ENCODE data around the gene PPARD. TPM values are rescaled to one million over a fixed set of nuclear protein-coding genes. Genes with fewer than 3 reads are reported as not detected.
A peak's percentile ranks its signal among the peaks of the same experiment; 100 is the strongest.

Gene PPARD
- total RNA-seq, 1 experiment from 2014 or later, result 24.7 TPM

DNA sequence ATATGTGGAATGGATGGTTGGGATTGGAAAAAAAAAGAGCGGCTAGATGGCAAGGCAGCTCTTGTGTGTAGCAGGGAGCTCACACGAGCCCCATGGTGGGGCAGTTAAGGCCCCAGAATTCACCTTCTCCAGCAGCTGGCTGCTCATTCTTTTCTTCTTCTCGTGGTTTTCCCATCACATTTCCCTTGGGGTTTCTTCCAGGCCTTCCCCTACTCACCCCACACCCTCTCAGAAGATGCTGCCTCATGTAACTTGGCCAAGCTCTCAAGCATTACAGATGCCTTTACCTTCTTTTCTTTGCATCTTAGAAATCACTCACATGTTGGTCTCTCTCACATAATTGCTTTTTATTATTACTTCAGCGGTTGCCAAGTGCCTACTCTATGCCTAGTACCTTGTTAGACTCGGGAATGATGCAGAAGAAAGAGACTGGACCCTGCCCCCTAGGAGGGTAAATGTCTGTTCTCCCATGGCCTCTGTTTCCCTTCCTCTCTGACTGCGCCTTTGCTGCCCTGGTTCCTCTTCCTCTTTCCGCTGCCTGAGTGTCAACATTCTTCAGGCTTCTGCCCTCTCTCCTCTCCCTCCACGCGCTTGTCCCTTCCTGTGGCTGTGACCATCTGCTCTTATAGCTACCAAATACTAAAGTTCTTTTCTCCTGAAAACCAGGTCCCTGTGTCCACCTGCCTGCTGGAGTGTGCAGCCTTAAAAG lies 28.6 kb downstream of the PPARD start:
- Histone ChIP-seq H3K9me3 (ENCODE audit: insufficient read depth, low read depth) (no peaks in the 10 kb centered on the region), H3K4me3 (no peak overlapping the region), H3F3A (ENCODE audit: insufficient read depth, low read depth) (peaks cover 28% of the 10 kb centered on the region), H3K27ac (peak overlapping the region; percentile 80; the same call in 1 of the 2 replicates), H3K36me3 (ENCODE audit: low read depth) (no peaks in the 10 kb centered on the region), H2AFZ (no peak overlapping the region), H3K9me2 (ENCODE audit: insufficient read depth) (no peaks in the 10 kb centered on the region), H3K79me2 (ENCODE audit: low read depth) (peaks cover 14% of the 10 kb centered on the region; the same call in 1 of the 2 replicates), H3K4me2 (peak overlapping the region; percentile 18), H3K27me3 (ENCODE audit: insufficient read depth, low read depth) (no peaks in the 10 kb centered on the region), H4K20me1 (ENCODE audit: insufficient read depth) (no peaks in the 10 kb centered on the region), H3K4me1 (replicated peaks; ENCODE audit: insufficient read depth) (peaks cover 34% of the 10 kb centered on the region)
- TF ChIP-seq, protein P1, sequence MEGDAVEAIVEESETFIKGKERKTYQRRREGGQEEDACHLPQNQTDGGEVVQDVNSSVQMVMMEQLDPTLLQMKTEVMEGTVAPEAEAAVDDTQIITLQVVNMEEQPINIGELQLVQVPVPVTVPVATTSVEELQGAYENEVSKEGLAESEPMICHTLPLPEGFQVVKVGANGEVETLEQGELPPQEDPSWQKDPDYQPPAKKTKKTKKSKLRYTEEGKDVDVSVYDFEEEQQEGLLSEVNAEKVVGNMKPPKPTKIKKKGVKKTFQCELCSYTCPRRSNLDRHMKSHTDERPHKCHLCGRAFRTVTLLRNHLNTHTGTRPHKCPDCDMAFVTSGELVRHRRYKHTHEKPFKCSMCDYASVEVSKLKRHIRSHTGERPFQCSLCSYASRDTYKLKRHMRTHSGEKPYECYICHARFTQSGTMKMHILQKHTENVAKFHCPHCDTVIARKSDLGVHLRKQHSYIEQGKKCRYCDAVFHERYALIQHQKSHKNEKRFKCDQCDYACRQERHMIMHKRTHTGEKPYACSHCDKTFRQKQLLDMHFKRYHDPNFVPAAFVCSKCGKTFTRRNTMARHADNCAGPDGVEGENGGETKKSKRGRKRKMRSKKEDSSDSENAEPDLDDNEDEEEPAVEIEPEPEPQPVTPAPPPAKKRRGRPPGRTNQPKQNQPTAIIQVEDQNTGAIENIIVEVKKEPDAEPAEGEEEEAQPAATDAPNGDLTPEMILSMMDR (conservative IDR thresholded peaks at IDR 0.05), result no peak
- TF ChIP-seq EZH2 (IDR thresholded peaks at IDR 0.05; ENCODE audit: low read depth), result no peak
- no peak for DNase-seq
- ChIA-PET POLR2A (ENCODE audit: unreplicated experiment) (no interaction called here), CTCF (no interaction called here)
- no TSS peak for BruUV-seq (replicated peaks)
- intact Hi-C loops (cut with micrococcal nuclease; ENCODE audit: unreplicated experiment), result loop anchor here (1.0 kb wide), 1 partner anchor 21 kb away; no protein-coding TSS in a partner anchor

DNA sequence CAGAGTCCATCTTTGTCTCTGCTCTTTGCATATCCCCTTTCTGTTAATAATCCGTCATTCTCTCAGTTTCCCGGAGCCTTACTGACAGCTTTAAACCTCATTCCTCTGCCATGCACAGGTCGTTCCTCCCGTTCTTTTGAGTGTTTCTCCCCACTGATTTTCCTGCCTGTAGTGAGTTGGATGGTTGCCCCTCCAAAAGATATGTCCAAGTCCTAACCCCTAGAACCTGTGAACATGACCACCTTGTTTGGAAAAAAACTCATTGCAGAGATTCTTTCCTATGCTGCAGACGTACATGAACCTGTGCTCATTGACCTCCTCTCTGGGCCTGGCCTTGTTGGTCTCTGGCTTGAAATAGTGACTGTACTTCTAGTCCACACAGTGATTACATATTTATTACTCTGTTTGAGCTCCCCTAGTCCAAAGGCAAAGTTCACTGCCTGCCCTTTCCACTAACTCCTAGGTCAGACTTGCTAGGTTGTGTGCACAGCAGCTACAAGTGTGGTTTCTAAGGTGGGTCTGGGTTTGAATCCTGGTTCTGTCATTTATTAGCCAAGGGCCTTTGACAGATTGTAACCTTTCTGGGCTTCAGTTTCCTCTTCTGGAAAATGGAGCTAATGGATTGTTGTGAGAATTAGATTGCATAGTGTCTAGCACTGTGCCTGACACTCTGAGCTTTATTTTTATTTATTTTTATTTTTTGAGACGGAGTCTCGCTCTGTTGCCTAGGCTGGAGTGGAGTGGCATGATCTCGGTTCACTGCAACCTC lies 29.3 kb downstream of the PPARD start:
- peaks cover 28% of the 10 kb centered on the region for H3F3A ChIP-seq (ENCODE audit: insufficient read depth, low read depth)
- H3K36me3 ChIP-seq (ENCODE audit: low read depth), result no peaks in the 10 kb centered on the region
- H3K4me2 ChIP-seq, result no peak overlapping the region
- DNase-seq, result no peak
- no peak overlapping the region for H3K4me3 ChIP-seq
- ChIA-PET CTCF (interaction anchor here (0.5 kb wide), 1 partner anchor 90 kb away, joined by 3 read pairs; no protein-coding TSS in a partner anchor), POLR2A (ENCODE audit: unreplicated experiment) (no interaction called here)
- H2AFZ ChIP-seq, result no peak overlapping the region
- BruUV-seq (replicated peaks), result no TSS peak
- no peak overlapping the region for H3K27ac ChIP-seq
- TF ChIP-seq, protein P1 (conservative IDR thresholded peaks at IDR 0.05), result no peak
- no peak for TF ChIP-seq EZH2 (IDR thresholded peaks at IDR 0.05; ENCODE audit: low read depth)
- H3K9me2 ChIP-seq (ENCODE audit: insufficient read depth), result no peaks in the 10 kb centered on the region
- H3K27me3 ChIP-seq (ENCODE audit: insufficient read depth, low read depth), result no peaks in the 10 kb centered on the region
- H3K4me1 ChIP-seq (replicated peaks; ENCODE audit: insufficient read depth), result peaks cover 34% of the 10 kb centered on the region
- intact Hi-C loops (cut with micrococcal nuclease; ENCODE audit: unreplicated experiment), result no loop called here
- H3K9me3 ChIP-seq (ENCODE audit: insufficient read depth, low read depth), result no peaks in the 10 kb centered on the region
- H4K20me1 ChIP-seq (ENCODE audit: insufficient read depth), result no peaks in the 10 kb centered on the region
- H3K79me2 ChIP-seq (ENCODE audit: low read depth), result peaks cover 14% of the 10 kb centered on the region; the same call in 1 of the 2 replicates

DNA sequence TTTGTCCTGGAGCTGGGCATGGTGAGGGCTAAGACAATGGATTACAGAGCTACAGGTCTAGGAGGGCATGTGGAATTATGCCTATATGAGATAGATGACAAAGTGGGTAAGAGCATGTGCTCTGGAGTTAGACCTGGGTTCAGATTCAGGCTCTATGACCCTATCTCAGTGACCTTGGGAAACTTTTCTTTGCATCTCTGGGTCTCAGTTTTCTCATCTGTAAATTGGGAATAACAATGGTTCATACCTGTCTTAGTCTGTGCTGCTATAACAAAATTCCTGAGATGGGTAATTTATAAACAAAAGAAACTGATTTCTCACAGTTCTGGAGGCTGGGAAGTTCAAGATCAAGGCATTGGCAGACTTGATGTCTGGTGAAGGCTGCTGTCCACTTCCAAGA lies 30.3 kb downstream of the PPARD start:
- Histone ChIP-seq H3K27ac (no peak overlapping the region), H3K4me2 (no peak overlapping the region), H3K79me2 (ENCODE audit: low read depth) (peaks cover 14% of the 10 kb centered on the region; the same call in 1 of the 2 replicates), H3K9me2 (ENCODE audit: insufficient read depth) (no peaks in the 10 kb centered on the region), H3K4me1 (replicated peaks; ENCODE audit: insufficient read depth) (peaks cover 34% of the 10 kb centered on the region), H3F3A (ENCODE audit: insufficient read depth, low read depth) (peaks cover 26% of the 10 kb centered on the region), H3K36me3 (ENCODE audit: low read depth) (no peaks in the 10 kb centered on the region), H4K20me1 (ENCODE audit: insufficient read depth) (no peaks in the 10 kb centered on the region), H3K4me3 (no peak overlapping the region), H3K9me3 (ENCODE audit: insufficient read depth, low read depth) (no peaks in the 10 kb centered on the region), H3K27me3 (ENCODE audit: insufficient read depth, low read depth) (no peaks in the 10 kb centered on the region), H2AFZ (no peak overlapping the region)
- intact Hi-C loops (cut with micrococcal nuclease; ENCODE audit: unreplicated experiment), result no loop called here
- BruUV-seq (replicated peaks), result no TSS peak
- ChIA-PET POLR2A (ENCODE audit: unreplicated experiment) (no interaction called here), CTCF (interaction anchor here (0.5 kb wide), 1 partner anchor 89 kb away, joined by 3 read pairs; no protein-coding TSS in a partner anchor)
- no peak for DNase-seq
- TF ChIP-seq, protein P1 (conservative IDR thresholded peaks at IDR 0.05), result no peak
- TF ChIP-seq EZH2 (IDR thresholded peaks at IDR 0.05; ENCODE audit: low read depth), result no peak

All from PC-9 (cell line).